Activated B cell treated with CpG ODN at 0.5 μM for 24 hours (primary cell): ENCODE results near the gene ZDHHC14. TPM values are rescaled to one million over a fixed set of nuclear protein-coding genes. Genes with fewer than 3 reads are reported as not detected.

ENCODE experiments used
- ATAC-seq: fragments of 200-7000 bp; cut with Tn5 transposase; one replicate; pipeline ENCODE4 v1.10.0; 2021; ENCODE audit warnings: low read depth, mild to moderate bottlenecking, moderate library complexity
- CTCF ChIA-PET: fragments of 350-600 bp; sonication (Branson Sonifier 250); formaldehyde crosslinking; loops from one replicate; lab custom pipeline; 2021; ENCODE audit warnings: antibody characterized with exemption; lab: Charles Lee
- POLR2A ChIA-PET: fragments of 350-600 bp; sonication (Branson Sonifier 250); formaldehyde crosslinking; loops from one replicate; lab custom pipeline; 2021; ENCODE audit warnings: antibody characterized with exemption; lab: Charles Lee
- DNase-seq: peaks from one replicate; pipeline ENCODE4 v3.0.0; 2022
- H3K27ac Mint-ChIP-seq: one replicate; pipeline ENCODE4 v1.8.0; 2020; ENCODE audit warnings: mixed read lengths
- H3K27me3 Mint-ChIP-seq: one replicate; pipeline ENCODE4 v1.8.0; 2021; ENCODE audit warnings: mixed read lengths
- H3K36me3 Mint-ChIP-seq: one replicate; pipeline ENCODE4 v1.8.0; 2021; ENCODE audit warnings: low read depth, mixed read lengths
- H3K4me1 Mint-ChIP-seq: one replicate; pipeline ENCODE4 v1.8.0; 2021; ENCODE audit warnings: mixed read lengths
- H3K4me3 Mint-ChIP-seq: one replicate; pipeline ENCODE4 v1.8.0; 2020; ENCODE audit warnings: mild to moderate bottlenecking, mixed read lengths
- H3K9me3 Mint-ChIP-seq: one replicate; pipeline ENCODE4 v1.8.0; 2020; ENCODE audit warnings: mixed read lengths
- CTCF ChIP-seq: fragments of 200-600 bp; IDR thresholded peaks from one replicate; pipeline ENCODE4 v1.8.0; 2022; ENCODE audit warnings: antibody characterized with exemption, mild to moderate bottlenecking
- intact Hi-C: fragments of 100-400 bp; cut with micrococcal nuclease; formaldehyde crosslinking; loops from one replicate; pipeline ENCODE4 v1.15.1; 2024
- total RNA-seq: library from RNA; stranded (reverse); gene quantifications from 2 replicates; pipeline ENCODE4 v1.2.3, GENCODE V29; 2022

The ZDHHC14 gene
- total RNA-seq, 1 donor from 2014 or later, result 25.3 TPM

GRCh38 chr6:157498817-157499216 lies 117.8 kb downstream of the ZDHHC14 start:
- H3K27me3 Mint-ChIP-seq, result no peaks in the 10 kb centered on the region
- POLR2A ChIA-PET, result interaction anchor here (0.5 to 1.2 kb wide), 3 partner anchors 38 to 123 kb away, joined by 3 to 8 read pairs (median 3); partner anchors contain the start of gene ZDHHC14
- peaks cover 54% of the 10 kb centered on the region for H3K4me1 Mint-ChIP-seq
- no peak for TF ChIP-seq CTCF
- CTCF ChIA-PET, result interaction anchor here (0.8 kb wide), 1 partner anchor 37 kb away, joined by 3 read pairs; no protein-coding TSS in a partner anchor
- no peak for ATAC-seq
- H3K4me3 Mint-ChIP-seq, result no peak overlapping the region
- H3K36me3 Mint-ChIP-seq, result peaks cover 6% of the 10 kb centered on the region
- no peak for DNase-seq
- peaks cover 2% of the 10 kb centered on the region for H3K9me3 Mint-ChIP-seq
- intact Hi-C loops, result no loop called here
- no peak overlapping the region for H3K27ac Mint-ChIP-seq

- ChIA-PET POLR2A (interaction anchor here (0.7 kb wide), 1 partner anchor 255 kb away, joined by 3 read pairs; no protein-coding TSS in a partner anchor), CTCF (no interaction called here)
- Mint-ChIP-seq H3K4me1 (peaks cover 54% of the 10 kb centered on the region), H3K27ac (no peak overlapping the region), H3K4me3 (no peak overlapping the region), H3K36me3 (peaks cover 8% of the 10 kb centered on the region), H3K27me3 (no peaks in the 10 kb centered on the region), H3K9me3 (peaks cover 3% of the 10 kb centered on the region)
- no peak for DNase-seq
- no peak for TF ChIP-seq CTCF
- no peak for ATAC-seq
- intact Hi-C loops, result no loop called here
Measured at GRCh38 chr6:157500022-157500421, 119.0 kb downstream of the ZDHHC14 start.

- ChIA-PET CTCF (no interaction called here), POLR2A (no interaction called here)
- DNase-seq, result no peak
- Mint-ChIP-seq H3K27me3 (no peaks in the 10 kb centered on the region), H3K9me3 (peaks cover 19% of the 10 kb centered on the region), H3K4me3 (no peak overlapping the region), H3K4me1 (peaks cover 42% of the 10 kb centered on the region), H3K27ac (no peak overlapping the region), H3K36me3 (peaks cover 17% of the 10 kb centered on the region)
- TF ChIP-seq CTCF, result no peak
- no peak for ATAC-seq
- intact Hi-C loops, result no loop called here
Measured at GRCh38 chr6:157503018-157503747, 122.2 kb downstream of the ZDHHC14 start.

- intact Hi-C loops, result no loop called here
- ChIA-PET CTCF (no interaction called here), POLR2A (no interaction called here)
- TF ChIP-seq CTCF, result no peak
- Mint-ChIP-seq H3K36me3 (peaks cover 17% of the 10 kb centered on the region), H3K27ac (no peak overlapping the region), H3K4me3 (no peak overlapping the region), H3K9me3 (peaks cover 17% of the 10 kb centered on the region), H3K27me3 (no peaks in the 10 kb centered on the region), H3K4me1 (peaks cover 39% of the 10 kb centered on the region)
- DNase-seq, result no peak
- ATAC-seq, result no peak
Measured at GRCh38 chr6:157505912-157506491, 125.0 kb downstream of the ZDHHC14 start.
